HepG2 (cell line): Measurements from ENCODE around the gene HSD17B8. TPM values are rescaled to one million over a fixed set of nuclear protein-coding genes. Genes with fewer than 3 reads are reported as not detected.
A peak's percentile ranks its signal among the peaks of the same experiment; 100 is the strongest.

Experiments
- BORCS8-MEF2B ChIP-seq: sonication (generic); formaldehyde crosslinking; IDR thresholded peaks from 2 replicates; pipeline ENCODE4 v1.8.0; 2022; ENCODE audit warnings: mild to moderate bottlenecking, missing genetic modification reagents
- DBP ChIP-seq: sonication (generic); formaldehyde crosslinking; IDR thresholded peaks from 2 replicates; pipeline ENCODE4 v1.4.0; 2020; ENCODE audit warnings: missing genetic modification reagents; ENCODE audit errors: not compliant biosample characterization
- DNMT1 ChIP-seq: sonication (generic); formaldehyde crosslinking; IDR thresholded peaks from 2 replicates; pipeline ENCODE4 v1.5.1; 2020; ENCODE audit warnings: mild to moderate bottlenecking, missing genetic modification reagents
- GLI4 ChIP-seq: sonication (generic); formaldehyde crosslinking; IDR thresholded peaks from 2 replicates; pipeline ENCODE4 v1.5.1; 2020; ENCODE audit warnings: missing genetic modification reagents, mild to moderate bottlenecking, moderate library complexity, borderline replicate concordance
- GPBP1L1 ChIP-seq: sonication (generic); formaldehyde crosslinking; IDR thresholded peaks from 2 replicates; pipeline ENCODE4 v1.5.0; 2020; ENCODE audit warnings: mild to moderate bottlenecking, missing genetic modification reagents
- GTF3A ChIP-seq: sonication (generic); formaldehyde crosslinking; conservative IDR thresholded peaks from 2 replicates; pipeline ENCODE4 v1.4.0; 2020; ENCODE audit warnings: mild to moderate bottlenecking, missing genetic modification reagents
- IRX3 ChIP-seq: sonication (generic); formaldehyde crosslinking; IDR thresholded peaks from 2 replicates; pipeline ENCODE4 v1.8.1; 2023; ENCODE audit warnings: mild to moderate bottlenecking, low read depth, missing genetic modification reagents, borderline replicate concordance
- ISL2 ChIP-seq: sonication (generic); formaldehyde crosslinking; IDR thresholded peaks from 2 replicates; pipeline ENCODE4 v1.5.0; 2020; ENCODE audit warnings: missing genetic modification reagents
- MAX ChIP-seq: IDR thresholded peaks from 2 replicates; pipeline ENCODE4 v1.6.1; 2012; ENCODE audit warnings: inconsistent platforms
- MTERF4 ChIP-seq: sonication (generic); formaldehyde crosslinking; IDR thresholded peaks from 2 replicates; pipeline ENCODE4 v1.8.0; 2023; ENCODE audit warnings: mild to moderate bottlenecking, missing genetic modification reagents
- POGK ChIP-seq: sonication (generic); formaldehyde crosslinking; conservative IDR thresholded peaks from 2 replicates; pipeline ENCODE4 v1.8.0; 2022; ENCODE audit warnings: mild to moderate bottlenecking, moderate library complexity, missing genetic modification reagents
- RBAK ChIP-seq: sonication (generic); formaldehyde crosslinking; IDR thresholded peaks from 2 replicates; pipeline ENCODE4 v1.5.1; 2020; ENCODE audit warnings: mild to moderate bottlenecking, missing genetic modification reagents
- SALL2 ChIP-seq: sonication (generic); formaldehyde crosslinking; IDR thresholded peaks from 2 replicates; pipeline ENCODE4 v1.8.1; 2023; ENCODE audit warnings: mild to moderate bottlenecking, missing genetic modification reagents, inconsistent platforms
- TAF1 ChIP-seq: sonication (generic); formaldehyde crosslinking; IDR thresholded peaks from 2 replicates; pipeline ENCODE4 v1.4.0; 2020; ENCODE audit warnings: missing genetic modification reagents
- ZBTB4 ChIP-seq: sonication (generic); formaldehyde crosslinking; IDR thresholded peaks from 2 replicates; pipeline ENCODE4 v1.4.0; 2020; ENCODE audit warnings: missing genetic modification reagents, mild to moderate bottlenecking, borderline replicate concordance
- ZEB1 ChIP-seq: IDR thresholded peaks from 2 replicates; pipeline ENCODE4 v1.6.1; 2012; ENCODE audit warnings: mild to moderate bottlenecking, low read depth, inconsistent platforms; ENCODE audit not compliant: insufficient replicate concordance
- ZFP1 ChIP-seq: IDR thresholded peaks from 2 replicates; pipeline ENCODE4 v1.6.1; 2016
- ZNF260 ChIP-seq: sonication (generic); formaldehyde crosslinking; IDR thresholded peaks from 2 replicates; pipeline ENCODE4 v1.4.0; 2020; ENCODE audit warnings: missing genetic modification reagents, low read depth, mild to moderate bottlenecking, borderline replicate concordance
- ZNF556 ChIP-seq: sonication (generic); formaldehyde crosslinking; IDR thresholded peaks from 2 replicates; pipeline ENCODE4 v1.4.0; 2020; ENCODE audit warnings: mild to moderate bottlenecking, missing genetic modification reagents, borderline replicate concordance
- ZNF567 ChIP-seq: sonication (generic); formaldehyde crosslinking; IDR thresholded peaks from 2 replicates; pipeline ENCODE4 v1.8.1; 2023; ENCODE audit warnings: mild to moderate bottlenecking, missing genetic modification reagents, borderline replicate concordance
- ZNF7 ChIP-seq: IDR thresholded peaks from 2 replicates; pipeline ENCODE4 v1.6.1; 2016; ENCODE audit warnings: missing biosample characterization, missing genetic modification reagents
- ZNF777 ChIP-seq: sonication (generic); formaldehyde crosslinking; IDR thresholded peaks from 2 replicates; pipeline ENCODE4 v1.4.0; 2020; ENCODE audit warnings: missing genetic modification reagents
- ZNF839 ChIP-seq: sonication (generic); formaldehyde crosslinking; IDR thresholded peaks from 2 replicates; pipeline ENCODE4 v1.4.0; 2020; ENCODE audit warnings: missing genetic modification reagents, mild to moderate bottlenecking, borderline replicate concordance
- polyA plus RNA-seq, 8 experiments: library from polyadenylated mRNA; depleted of rRNA in 3 of 8; stranded (reverse) in 7 of 8; unstranded in 1 of 8; fragments of >200 nt; fragmentation: Illumina TruSeq in 4 of 8; extraction: Trizol in 4 of 8; gene quantifications; 2 replicates each; pipeline versions ENCODE4 v1.2.1 to v1.2.3, GENCODE V29; 2011 to 2016; ENCODE audit warnings: low read depth in 4 of 8, missing spikeins in 1 of 8, mixed read lengths in 1 of 8; ENCODE audit not compliant: insufficient read depth in 1 of 8
- total RNA-seq, 5 experiments: library from RNA; depleted of rRNA; stranded (reverse); fragments of >200 nt; fragmentation: Illumina TruSeq; extraction: Trizol; gene quantifications; 2 replicates each; pipeline ENCODE4 v1.2.3, GENCODE V29; 2016; ENCODE audit warnings: low read depth in 1 of 5

Gene HSD17B8
- total and polyA plus RNA-seq, 2 of the 13 experiments (the other 11 are each of a cell fraction or from before 2014, with no cell fraction given), result 12.6 to 20.1 TPM

GRCh38 chr6:33248643-33248931 lies 44.1 kb downstream of the HSD17B8 start (continued):
- TF ChIP-seq ZBTB4 (0 out of 2 replicates have a peak, but pooled peaks have one; percentile 40), MTERF4 (CRISPR knock-in tag) (no peak; the same call in 1 of the 2 replicates), SALL2 (CRISPR knock-in tag) (peak; percentile 13; the same call in 1 of the 2 replicates), ISL2 (CRISPR knock-in tag) (peak; percentile 19; the same call in 1 of the 2 replicates), ZNF556 (no peak), DNMT1 (CRISPR knock-in tag) (peak; percentile 4; the same call in 1 of the 2 replicates), DBP (no peak), ZNF260 (CRISPR knock-in tag) (peak; percentile 69; the same call in 1 of the 2 replicates), BORCS8-MEF2B (no peak), RBAK (CRISPR knock-in tag) (no peak), MAX (no peak), GTF3A (CRISPR knock-in tag) (0 out of 2 replicates have a peak, but pooled peaks have one; percentile 49), ZNF7 (no peak), ZEB1 (no peak), ZFP1 (CRISPR knock-in tag) (no peak), GPBP1L1 (CRISPR knock-in tag) (no peak), ZNF567 (CRISPR knock-in tag) (0 out of 2 replicates have a peak, but pooled peaks have one; percentile 81), ZNF777 (CRISPR knock-in tag) (peak; percentile 84), TAF1 (CRISPR knock-in tag) (no peak), ZNF839 (CRISPR knock-in tag) (peak; percentile 61; the same call in 1 of the 2 replicates), GLI4 (peak; percentile 58; the same call in 1 of the 2 replicates), POGK (0 out of 2 replicates have a peak, but pooled peaks have one; percentile 36), IRX3 (CRISPR knock-in tag) (no peak)
